Duodenal mucosa (tissue), 2 donors: ENCODE results near the gene CD207.
"Not testable (repeated sequence)": the region's sequence is repeated elsewhere in the genome, so short reads cannot be mapped to it uniquely, and the experiment has no call there.

ENCODE experiments used
- H3K27ac ChIP-seq: one replicate; pipeline ENCODE4 v1.7.0; 2013; ENCODE audit warnings: low read depth, low read length
- H3K27me3 ChIP-seq, 2 donors: one replicate each; pipeline ENCODE4 v1.7.0; 2013; ENCODE audit warnings: low read length in 2 of 2, control low read depth in 1 of 2; ENCODE audit not compliant: insufficient read depth in 2 of 2, control insufficient read depth in 1 of 2
- H3K36me3 ChIP-seq, 2 donors: one replicate each; pipeline ENCODE4 v1.7.0; 2013; ENCODE audit warnings: low read length in 2 of 2, control low read depth in 1 of 2; ENCODE audit not compliant: insufficient read depth in 2 of 2, control insufficient read depth in 1 of 2
- H3K4me1 ChIP-seq, 2 donors: one replicate each; pipeline ENCODE4 v1.7.0; 2013; ENCODE audit warnings: low read length in 2 of 2, control low read depth in 1 of 2; ENCODE audit not compliant: insufficient read depth in 2 of 2, control insufficient read depth in 1 of 2
- H3K4me3 ChIP-seq, 2 donors: one replicate each; pipeline ENCODE4 v1.7.0; 2013; ENCODE audit warnings: low read length in 2 of 2, low read depth in 1 of 2
- H3K9ac ChIP-seq, 2 donors: one replicate each; pipeline ENCODE4 v1.7.0; 2013; ENCODE audit warnings: low read length in 2 of 2, low read depth in 1 of 2
- H3K9me3 ChIP-seq, 2 donors: one replicate each; pipeline ENCODE4 v1.7.0; 2013; ENCODE audit warnings: low read length in 2 of 2, control low read depth in 1 of 2; ENCODE audit not compliant: control insufficient read depth in 1 of 2

Gene CD207

DNA sequence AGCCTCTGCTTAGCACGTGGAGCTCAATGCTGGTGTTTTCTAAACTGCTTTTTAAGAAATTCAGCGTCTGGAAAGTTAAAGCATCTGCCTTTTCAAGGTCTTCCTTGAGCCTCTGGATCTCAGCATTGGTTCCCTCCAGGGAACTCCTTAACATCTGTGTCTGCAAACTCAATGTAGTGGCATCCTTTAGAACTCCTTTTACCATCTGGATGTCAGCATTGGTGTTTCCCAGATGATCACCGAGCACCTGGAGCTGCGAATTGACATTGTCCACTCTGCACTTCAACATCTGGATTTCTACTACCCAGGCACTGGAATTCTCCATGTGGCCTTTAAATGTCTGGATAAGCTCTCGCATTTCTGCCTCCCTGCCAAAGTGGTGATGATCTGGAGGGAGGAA, 18.9 kb downstream of the CD207 start:
- Histone ChIP-seq H3K27ac (no peak overlapping the region), H3K36me3 (no peaks in the 10 kb centered on the region), H3K9me3 (no peaks in the 10 kb centered on the region), H3K9ac (no peak overlapping the region), H3K27me3 (peaks cover 0 to 5% of the 10 kb centered on the region in 2 donors), H3K4me3 (no peak overlapping the region), H3K4me1 (no peaks in the 10 kb centered on the region)

DNA sequence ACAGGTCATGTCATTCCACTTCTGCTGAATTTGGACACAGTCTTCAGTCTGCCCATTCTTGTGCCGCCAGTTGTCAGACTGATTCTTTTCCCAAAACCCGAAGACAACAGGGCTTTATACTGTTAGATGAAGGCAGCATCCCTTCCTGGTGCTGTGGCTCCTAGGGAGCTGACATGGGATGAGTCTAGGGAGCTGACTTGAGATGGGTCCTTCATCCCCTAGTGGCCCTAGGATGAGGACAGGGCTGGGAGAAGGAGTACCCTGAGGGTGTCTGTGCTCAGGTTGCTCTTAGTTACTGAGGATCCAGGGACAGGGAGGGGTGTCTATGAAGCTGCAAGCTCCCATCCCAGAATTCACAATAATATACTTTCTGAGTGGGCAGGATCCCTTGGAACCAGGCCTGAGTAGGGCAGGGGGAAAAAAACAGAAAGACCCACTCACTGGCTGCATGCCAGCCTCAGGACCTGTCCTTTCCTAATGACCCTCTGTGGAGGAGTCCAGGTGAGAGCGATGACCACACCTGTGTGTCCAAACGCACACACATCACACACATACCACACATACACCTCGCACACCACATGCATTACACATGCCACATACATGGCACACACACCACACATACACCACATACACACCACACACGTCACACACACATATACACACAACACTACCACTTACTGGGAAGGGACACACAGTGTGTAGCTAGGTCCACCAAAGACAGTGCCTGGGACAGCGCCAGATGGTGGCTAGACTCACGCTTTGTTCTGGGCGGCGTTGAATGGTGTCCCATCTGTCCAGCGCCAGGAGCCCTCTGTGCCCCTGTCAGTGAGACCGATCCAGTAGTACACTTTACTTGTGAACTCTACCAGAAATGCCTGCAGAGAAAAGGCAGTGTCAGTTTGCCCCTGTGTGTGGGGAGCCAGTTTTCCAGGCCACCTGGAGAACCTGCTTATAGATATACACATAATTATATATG, 26.3 kb downstream of the CD207 start:
- Histone ChIP-seq H3K4me1 (no peaks in the 10 kb centered on the region), H3K4me3 (no peak overlapping the region)

DNA sequence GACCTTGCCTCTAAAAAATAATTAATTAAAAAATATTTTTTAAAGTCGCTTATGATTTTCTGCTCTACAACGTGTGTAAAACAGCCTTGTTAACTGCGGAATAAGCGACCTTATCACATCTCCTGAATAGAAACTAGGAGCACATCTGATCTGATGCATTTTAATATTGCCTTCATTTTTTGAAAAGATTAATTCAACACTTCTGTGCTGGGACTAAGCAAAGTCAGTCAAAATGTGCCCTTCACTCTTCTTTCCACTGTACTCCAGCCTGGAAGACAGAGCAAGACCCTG, 27.8 kb downstream of the CD207 start:
- no peaks in the 10 kb centered on the region for H3K36me3 ChIP-seq
- no peaks in the 10 kb centered on the region for H3K27me3 ChIP-seq
- H3K4me1 ChIP-seq = no peaks in the 10 kb centered on the region
- no peak overlapping the region for H3K27ac ChIP-seq
- H3K4me3 ChIP-seq = no peak overlapping the region
- H3K9ac ChIP-seq = no peak overlapping the region
- H3K9me3 ChIP-seq = no peaks in the 10 kb centered on the region

More for the DNA sequence above, 26.3 kb downstream of the CD207 start:
- Histone ChIP-seq H3K9ac (no peak overlapping the region), H3K9me3 (no peaks in the 10 kb centered on the region), H3K36me3 (no peaks in the 10 kb centered on the region), H3K27ac (no peak overlapping the region), H3K27me3 (no peaks in the 10 kb centered on the region)

DNA sequence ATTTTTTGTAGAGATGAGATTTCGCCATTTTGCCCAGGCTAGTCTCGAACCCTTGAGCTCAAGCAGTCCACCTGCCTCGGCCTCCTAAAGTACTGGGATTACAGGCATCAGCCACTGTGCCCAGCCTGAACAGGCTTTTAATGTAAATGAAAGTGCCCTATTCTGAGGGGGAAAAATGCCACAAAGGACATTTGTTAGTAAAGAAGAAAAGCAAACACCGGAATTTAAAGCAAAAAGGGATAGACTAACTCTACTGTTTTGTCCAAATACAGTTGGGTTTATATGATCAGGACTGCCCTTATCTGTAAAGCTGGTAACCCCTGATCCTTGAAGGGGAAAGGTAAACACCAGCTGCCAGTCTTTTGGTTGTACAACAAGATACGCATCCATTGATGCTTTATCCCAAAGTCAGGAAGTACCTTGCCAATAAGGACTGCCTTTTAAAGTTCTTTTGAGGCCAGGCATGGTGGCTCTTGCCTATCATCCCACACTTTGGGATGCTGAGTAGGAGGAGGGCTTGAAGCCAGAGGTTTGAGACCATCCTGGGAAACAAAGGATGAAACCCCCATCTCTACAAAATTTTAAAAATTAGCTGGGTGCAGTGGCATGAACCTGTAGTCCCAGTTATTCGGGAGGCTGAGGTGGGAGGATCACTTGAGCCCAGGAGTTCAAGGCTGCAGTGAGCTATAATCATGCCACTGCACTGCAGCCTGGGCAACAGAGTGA, 28.4 kb downstream of the CD207 start:
- Histone ChIP-seq H3K36me3 (no peaks in the 10 kb centered on the region), H3K27ac (no peak overlapping the region), H3K9me3 (no peaks in the 10 kb centered on the region), H3K4me1 (no peaks in the 10 kb centered on the region), H3K9ac (no peak overlapping the region), H3K4me3 (no peak overlapping the region), H3K27me3 (no peaks in the 10 kb centered on the region)

DNA sequence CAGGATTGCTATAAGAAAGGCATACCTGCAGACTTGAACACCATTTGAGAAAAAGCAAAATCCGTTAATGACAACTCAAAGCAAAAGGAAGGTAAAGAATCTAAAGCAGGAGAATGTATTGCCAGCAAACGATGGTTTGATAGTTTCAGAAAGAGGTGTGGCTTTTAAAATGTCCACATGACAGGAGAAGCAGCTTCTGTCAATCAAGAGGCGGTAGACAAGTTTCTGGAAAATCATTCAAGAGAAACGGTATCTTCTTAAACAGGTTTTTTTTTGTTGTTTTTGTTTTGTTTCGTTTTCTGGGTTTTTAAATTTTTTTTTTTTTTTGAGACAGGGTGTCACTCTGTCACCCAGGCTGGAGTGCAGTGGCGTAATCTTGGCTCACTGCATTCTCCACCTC, 29.0 kb downstream of the CD207 start:
- no peak overlapping the region for H3K9ac ChIP-seq
- H3K9me3 ChIP-seq = no peaks in the 10 kb centered on the region
- no peaks in the 10 kb centered on the region for H3K27me3 ChIP-seq
- no peaks in the 10 kb centered on the region for H3K4me1 ChIP-seq
- H3K4me3 ChIP-seq = no peak overlapping the region
- H3K27ac ChIP-seq = no peak overlapping the region
- no peaks in the 10 kb centered on the region for H3K36me3 ChIP-seq

DNA sequence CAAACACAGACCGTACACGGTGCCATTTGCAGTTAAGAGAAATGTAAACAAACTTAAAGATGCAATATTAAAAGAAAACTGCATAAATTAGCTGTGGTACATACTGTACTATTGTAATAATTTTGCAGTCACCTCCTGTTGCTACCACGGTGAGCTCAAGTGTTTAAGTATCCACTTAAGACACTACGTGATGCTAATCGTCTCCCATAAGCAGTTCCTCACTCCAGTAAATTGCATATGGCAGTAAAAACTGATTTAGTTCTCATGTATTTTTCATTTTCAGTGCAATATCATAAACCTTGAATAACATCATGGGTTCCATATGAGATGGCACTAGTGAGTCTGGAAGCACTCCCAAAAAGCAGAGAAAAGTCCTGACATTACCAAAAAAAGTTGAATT, 29.6 kb downstream of the CD207 start:
- Histone ChIP-seq H3K9ac (no peak overlapping the region), H3K27ac (no peak overlapping the region), H3K4me1 (no peaks in the 10 kb centered on the region), H3K4me3 (no peak overlapping the region), H3K27me3 (no peaks in the 10 kb centered on the region), H3K36me3 (no peaks in the 10 kb centered on the region), H3K9me3 (no peaks in the 10 kb centered on the region)

DNA sequence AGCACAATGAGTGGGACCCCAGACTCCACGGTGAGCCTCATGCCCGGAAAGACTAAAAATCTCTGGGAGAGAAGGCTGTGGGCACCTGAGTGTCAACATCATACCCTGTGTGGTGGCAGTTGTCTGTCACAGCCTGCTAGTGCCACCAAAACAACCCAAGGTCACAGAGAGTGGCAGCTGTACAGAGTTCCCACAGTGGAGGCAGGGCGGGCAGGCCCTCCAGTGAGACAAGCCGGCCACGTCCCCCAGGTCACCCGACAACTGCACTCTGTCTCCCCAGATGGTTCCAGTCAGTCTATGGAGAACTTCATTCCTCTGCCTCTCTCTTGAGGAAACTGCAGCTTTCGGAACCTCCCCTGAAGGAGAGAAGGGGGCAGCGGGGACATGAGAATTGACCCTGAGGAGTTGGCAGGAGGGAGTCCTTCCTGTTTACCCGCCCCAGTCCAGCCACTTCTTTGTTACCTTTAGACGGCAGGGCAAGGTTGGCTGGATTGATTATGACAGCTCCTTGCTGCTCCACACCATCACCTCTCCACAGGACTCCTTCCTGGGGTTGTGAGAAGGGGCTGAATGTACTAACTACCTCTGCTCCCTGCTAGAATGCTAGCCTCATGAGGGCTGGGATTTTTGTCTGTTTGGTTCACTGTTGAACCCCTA, 33.9 kb downstream of the CD207 start:
- H3K4me1 ChIP-seq = no peaks in the 10 kb centered on the region
- no peaks in the 10 kb centered on the region for H3K9me3 ChIP-seq
- H3K36me3 ChIP-seq = no peaks in the 10 kb centered on the region
- H3K27me3 ChIP-seq = peaks cover 0 to 7% of the 10 kb centered on the region in 2 donors
- no peak overlapping the region for H3K4me3 ChIP-seq
- H3K9ac ChIP-seq = no peak overlapping the region
- no peak overlapping the region for H3K27ac ChIP-seq

DNA sequence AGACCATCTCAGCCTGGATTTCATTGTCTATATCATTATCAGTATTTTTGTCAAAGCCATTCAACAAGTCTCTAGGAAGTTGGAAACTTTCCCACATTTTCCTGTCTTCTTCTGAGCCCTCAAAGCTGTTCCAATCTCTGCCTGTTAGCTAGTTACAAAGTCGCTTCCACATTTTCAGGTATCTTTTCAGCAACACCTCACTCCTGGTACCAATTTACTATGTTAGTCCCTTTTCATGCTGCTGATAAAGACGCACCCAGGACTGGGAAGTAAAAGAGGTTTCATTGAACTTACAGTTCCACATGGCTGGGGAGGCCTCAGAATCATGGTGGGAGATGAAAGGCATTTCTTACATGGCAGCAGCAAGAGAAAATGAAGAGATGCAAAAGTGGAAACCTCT, 35.9 kb downstream of the CD207 start:
- Histone ChIP-seq H3K36me3 (no peaks in the 10 kb centered on the region), H3K9ac (no peak overlapping the region), H3K9me3 (no peaks in the 10 kb centered on the region), H3K27me3 (peaks cover 0 to 7% of the 10 kb centered on the region in 2 donors), H3K4me3 (no peak overlapping the region), H3K27ac (no peak overlapping the region), H3K4me1 (no peaks in the 10 kb centered on the region)

DNA sequence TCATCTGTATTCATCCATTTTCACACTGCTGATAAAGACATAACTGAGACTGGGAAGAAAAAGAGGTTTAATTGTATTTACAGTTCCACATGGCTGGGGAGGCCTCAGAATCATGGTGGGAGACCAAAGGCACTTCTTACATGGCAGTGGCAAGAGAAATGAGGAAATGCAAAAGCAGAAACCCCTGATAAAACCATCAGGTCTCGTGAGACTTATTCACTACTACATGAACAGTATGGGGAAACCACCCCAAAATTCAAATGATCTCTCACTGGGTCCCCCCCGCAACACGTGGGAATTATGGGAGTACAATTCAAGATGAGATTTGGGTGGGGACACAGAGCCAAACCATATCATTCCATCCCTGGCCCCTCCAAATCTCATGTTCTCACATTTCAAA, 37.6 kb downstream of the CD207 start:
- H3K9me3 ChIP-seq, H3K4me3 ChIP-seq, H3K27ac ChIP-seq, H3K36me3 ChIP-seq, H3K9ac ChIP-seq, H3K4me1 ChIP-seq: not testable (repeated sequence)
- H3K27me3 ChIP-seq = peaks cover 4 to 11% of the 10 kb centered on the region in 2 donors

DNA sequence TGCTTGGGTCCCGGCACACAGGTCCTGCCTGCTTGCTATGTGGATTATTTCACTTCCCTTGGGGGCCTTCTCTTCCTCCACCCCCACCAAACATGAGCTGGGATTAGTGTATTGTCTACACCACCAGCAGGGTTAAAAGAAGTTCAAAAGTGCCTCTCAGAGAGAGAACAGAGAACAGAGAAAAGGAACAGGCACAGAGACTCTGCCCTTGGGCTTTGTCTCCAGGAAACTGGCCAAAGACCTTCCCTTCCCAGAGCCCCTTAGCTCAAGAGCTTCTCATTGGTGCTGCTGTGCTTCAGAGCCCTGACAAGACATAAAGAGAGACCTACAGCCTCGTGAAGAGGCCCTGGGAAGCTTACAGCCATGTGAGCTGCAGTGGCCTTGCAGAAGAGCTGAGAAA, 38.1 kb downstream of the CD207 start:
- no peak overlapping the region for H3K27ac ChIP-seq
- no peaks in the 10 kb centered on the region for H3K36me3 ChIP-seq
- H3K27me3 ChIP-seq = peaks cover 4 to 15% of the 10 kb centered on the region in 2 donors
- no peak overlapping the region for H3K4me3 ChIP-seq
- no peaks in the 10 kb centered on the region for H3K9me3 ChIP-seq
- no peaks in the 10 kb centered on the region for H3K4me1 ChIP-seq
- H3K9ac ChIP-seq = no peak overlapping the region
